Activated naive CD4-positive, alpha-beta T cell treated with anti-CD3 and anti-CD28 coated beads for 36 hours (primary cell): Measurements from ENCODE around the gene DNMT3B. TPM values are rescaled to one million over a fixed set of nuclear protein-coding genes. Genes with fewer than 3 reads are reported as not detected.
A peak's percentile ranks its signal among the peaks of the same experiment; 100 is the strongest.
"Not testable (repeated sequence)": the region's sequence is repeated elsewhere in the genome, so short reads cannot be mapped to it uniquely, and the experiment has no call there.

Experiments used
- CTCF ChIA-PET: fragments of 350-600 bp; sonication (Branson Sonifier 250); formaldehyde crosslinking; loops from one replicate; lab custom pipeline; 2021; ENCODE audit warnings: antibody characterized with exemption; lab: Charles Lee
- DNase-seq: peaks from one replicate; pipeline ENCODE4 v3.0.0-alpha.2; 2020
- H3K27ac Mint-ChIP-seq: one replicate; pipeline ENCODE4 v1.8.0; 2021; ENCODE audit warnings: mild to moderate bottlenecking, mixed read lengths
- H3K27me3 Mint-ChIP-seq: one replicate; pipeline ENCODE4 v1.8.0; 2021; ENCODE audit warnings: low read depth, mixed read lengths
- H3K36me3 Mint-ChIP-seq: one replicate; pipeline ENCODE4 v1.8.0; 2021; ENCODE audit warnings: low read depth, mixed read lengths
- H3K4me1 Mint-ChIP-seq: one replicate; pipeline ENCODE4 v1.8.0; 2021; ENCODE audit warnings: low read depth, mixed read lengths
- H3K4me3 Mint-ChIP-seq: one replicate; pipeline ENCODE4 v1.8.0; 2021; ENCODE audit warnings: mild to moderate bottlenecking, moderate library complexity, mixed read lengths
- H3K9me3 Mint-ChIP-seq: one replicate; pipeline ENCODE4 v1.8.0; 2021; ENCODE audit warnings: mixed read lengths
- intact Hi-C: fragments of 100-400 bp; cut with micrococcal nuclease; formaldehyde crosslinking; loops from one replicate; pipeline ENCODE4 v1.15.1; 2023
- total RNA-seq, 2 experiments: library from RNA; stranded (reverse); gene quantifications; one replicate each; pipeline ENCODE4 v1.2.3, GENCODE V29; 2021

DNMT3B gene
- 1 to 10 TPM; 2.0 to 2.2 TPM for total RNA-seq

DNA sequence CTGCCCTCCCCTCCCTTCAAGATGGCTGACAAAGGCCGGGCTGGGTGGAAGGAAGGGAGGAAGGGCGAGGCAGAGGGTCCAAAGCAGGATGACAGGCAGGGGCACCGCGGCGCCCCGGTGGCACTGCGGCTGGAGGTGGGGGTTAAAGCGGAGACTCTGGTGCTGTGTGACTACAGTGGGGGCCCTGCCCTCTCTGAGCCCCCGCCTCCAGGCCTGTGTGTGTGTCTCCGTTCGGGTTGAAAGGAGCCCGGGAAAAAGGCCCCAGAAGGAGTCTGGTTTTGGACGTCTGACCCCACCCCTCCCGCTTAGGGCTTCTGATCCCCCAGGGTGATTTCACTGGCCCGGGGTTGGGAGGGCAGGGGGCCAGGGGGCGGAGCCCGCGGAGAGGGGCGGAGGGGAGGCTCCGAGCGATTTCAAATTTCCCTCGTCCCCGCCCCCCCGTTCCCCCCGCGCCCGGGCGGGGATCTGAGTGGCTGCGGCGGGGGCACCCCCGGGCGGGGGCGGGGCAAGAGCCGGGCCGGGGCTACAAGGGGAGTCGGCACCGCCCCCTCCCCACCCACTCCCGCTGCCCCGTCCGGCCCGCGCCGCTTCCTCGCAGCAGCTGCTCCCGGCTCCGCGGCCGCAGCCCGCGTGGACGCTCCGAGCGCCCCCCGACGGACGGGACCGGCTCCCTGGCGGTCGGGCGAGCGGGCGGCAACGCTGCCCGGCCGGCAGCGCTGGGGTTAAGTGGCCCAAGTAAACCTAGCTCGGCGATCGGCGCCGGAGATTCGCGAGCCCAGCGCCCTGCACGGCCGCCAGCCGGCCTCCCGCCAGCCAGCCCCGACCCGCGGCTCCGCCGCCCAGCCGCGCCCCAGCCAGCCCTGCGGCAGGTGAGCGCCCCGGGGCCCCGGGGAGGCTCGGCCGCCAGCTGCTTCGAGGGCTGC lies at the start of gene DNMT3B:
DNMT3B (plus strand) TSS at position 555 of the 923 bp plus-strand sequence. CDS start 17,939 bp downstream, outside the sequence.
- DNase-seq, result peak; percentile 79
- H3K4me1 Mint-ChIP-seq, result peaks cover 12% of the 10 kb centered on the region
- intact Hi-C loops, result loop anchor here (5.0 kb wide), 2 partner anchors 90 to 250 kb away; partner anchors contain the start of gene C20orf203
- H3K9me3 Mint-ChIP-seq, result no peaks in the 10 kb centered on the region
- peak within 1 kb of the TSS; percentile 79 for H3K4me3 Mint-ChIP-seq
- no peak within 1 kb of the TSS for H3K27ac Mint-ChIP-seq
- H3K27me3 Mint-ChIP-seq, result no peaks in the 10 kb centered on the region
- CTCF ChIA-PET, result interaction anchor here (1.5 to 3.6 kb wide), 2 partner anchors 16 to 86 kb away, joined by 4 to 28 read pairs; no protein-coding TSS in a partner anchor
- H3K36me3 Mint-ChIP-seq, result no peaks in the 10 kb centered on the region

DNA sequence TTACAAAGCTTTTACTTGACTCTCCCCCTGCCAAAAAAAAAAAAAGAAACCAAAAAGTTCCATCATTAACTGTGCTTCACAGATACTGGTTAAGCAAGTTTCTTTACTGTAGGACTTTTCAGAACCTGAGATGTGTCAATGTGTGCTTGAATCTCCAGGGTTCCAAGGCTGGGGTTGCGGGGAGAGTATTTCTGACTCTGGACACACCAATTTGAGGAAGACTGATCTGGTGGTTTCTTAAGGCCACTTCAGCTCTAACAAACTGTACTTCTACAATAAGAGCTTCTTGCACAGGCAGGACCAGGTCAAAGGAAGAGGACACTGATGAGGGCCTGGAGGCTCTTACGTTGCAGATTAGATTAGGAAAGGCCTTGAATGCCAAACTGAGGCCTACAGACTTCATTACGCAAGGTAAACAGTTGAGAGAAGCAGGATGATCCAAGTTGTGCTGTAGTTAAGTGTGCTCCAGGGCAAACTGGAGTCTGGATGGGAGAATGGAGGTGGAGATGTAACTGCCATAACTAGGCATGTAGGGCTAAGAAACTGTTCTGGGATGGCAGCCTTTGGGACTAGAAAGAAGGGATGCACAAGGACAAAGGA lies 43.3 kb upstream of the DNMT3B start:
- DNase-seq, result no peak
- Mint-ChIP-seq H3K27ac (no peak overlapping the region), H3K27me3 (no peaks in the 10 kb centered on the region), H3K4me1 (no peaks in the 10 kb centered on the region), H3K4me3 (no peak overlapping the region), H3K36me3 (peaks cover 6% of the 10 kb centered on the region), H3K9me3 (no peaks in the 10 kb centered on the region)
- CTCF ChIA-PET, result interaction anchor here (0.7 kb wide), 1 partner anchor 85 kb away, joined by 4 read pairs; no protein-coding TSS in a partner anchor
- intact Hi-C loops, result no loop called here

DNA sequence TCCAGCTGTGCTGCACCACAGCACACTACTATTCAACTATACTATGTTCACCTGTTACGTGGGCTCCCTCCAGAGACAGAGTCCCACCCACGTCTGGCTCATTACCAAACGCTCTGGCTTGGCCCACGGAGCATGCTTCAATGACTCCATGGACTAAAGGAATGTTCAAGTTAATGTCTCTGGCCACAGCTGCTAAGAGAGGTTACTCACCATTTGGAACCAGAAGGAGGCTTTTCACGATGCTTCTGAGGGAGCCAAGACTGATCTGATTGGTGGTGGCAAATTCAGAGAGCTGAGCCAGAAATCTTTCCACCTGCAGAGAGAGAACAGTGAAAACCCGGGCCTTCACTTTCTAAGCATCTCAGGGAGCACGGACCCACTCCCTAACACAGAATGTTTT lies 34.5 kb upstream of the DNMT3B start:
- H3K4me3 Mint-ChIP-seq, result no peak overlapping the region
- intact Hi-C loops, result no loop called here
- peaks cover 12% of the 10 kb centered on the region for H3K4me1 Mint-ChIP-seq
- DNase-seq, result no peak
- H3K9me3 Mint-ChIP-seq, result no peaks in the 10 kb centered on the region
- H3K36me3 Mint-ChIP-seq, result peaks cover 12% of the 10 kb centered on the region
- H3K27ac Mint-ChIP-seq, result no peak overlapping the region
- H3K27me3 Mint-ChIP-seq, result no peaks in the 10 kb centered on the region
- CTCF ChIA-PET, result no interaction called here

DNA sequence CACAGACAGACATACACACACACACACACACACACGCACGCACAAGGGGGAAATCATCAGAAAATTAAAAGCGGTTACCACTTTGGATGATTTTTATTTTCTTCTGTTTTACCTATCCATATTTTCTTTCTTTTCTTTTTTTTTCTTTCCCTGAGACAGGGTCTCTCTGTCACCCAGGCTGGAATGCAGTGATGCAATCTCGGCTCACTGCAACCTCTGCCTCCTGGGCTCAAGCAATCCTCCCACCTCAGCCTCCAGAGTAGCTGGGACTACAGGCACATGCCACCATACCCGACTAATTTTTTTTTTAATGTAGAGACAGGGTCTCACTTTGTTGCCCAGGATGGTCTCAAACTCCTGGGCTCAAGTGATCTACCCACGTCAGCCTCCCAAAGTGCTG lies 33.8 kb upstream of the DNMT3B start:
- H3K27ac Mint-ChIP-seq, DNase-seq, H3K27me3 Mint-ChIP-seq, H3K9me3 Mint-ChIP-seq, intact Hi-C loops, H3K4me3 Mint-ChIP-seq: not testable (repeated sequence)
- peaks cover 12% of the 10 kb centered on the region for H3K4me1 Mint-ChIP-seq
- H3K36me3 Mint-ChIP-seq, result peaks cover 12% of the 10 kb centered on the region
- CTCF ChIA-PET, result interaction anchor here (0.7 kb wide), 1 partner anchor 206 kb away, joined by 4 read pairs; no protein-coding TSS in a partner anchor

DNA sequence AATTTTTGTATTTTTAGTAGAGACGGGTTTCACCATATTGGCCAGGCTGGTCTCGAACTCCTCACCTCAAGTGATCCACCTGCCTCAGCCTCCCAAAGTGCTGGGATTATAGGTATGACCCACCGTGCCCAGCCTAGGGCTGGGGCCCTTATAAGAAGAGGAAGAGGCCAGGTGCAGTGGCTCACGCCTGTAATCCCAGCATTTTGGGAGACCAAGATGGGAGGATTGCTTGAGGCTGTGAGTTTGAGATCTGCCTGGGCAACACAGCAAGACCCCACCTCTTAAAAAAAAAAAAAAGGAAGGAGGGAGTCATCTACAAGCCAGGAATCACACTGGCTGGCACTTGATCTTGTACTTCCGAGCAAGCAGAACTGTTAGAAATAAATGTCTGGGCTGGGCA lies 32.9 kb upstream of the DNMT3B start:
- H3K9me3 Mint-ChIP-seq, intact Hi-C loops, H3K27me3 Mint-ChIP-seq, CTCF ChIA-PET, H3K4me3 Mint-ChIP-seq, DNase-seq, H3K27ac Mint-ChIP-seq: not testable (repeated sequence)
- H3K36me3 Mint-ChIP-seq, result peaks cover 12% of the 10 kb centered on the region
- H3K4me1 Mint-ChIP-seq, result peaks cover 12% of the 10 kb centered on the region

DNA sequence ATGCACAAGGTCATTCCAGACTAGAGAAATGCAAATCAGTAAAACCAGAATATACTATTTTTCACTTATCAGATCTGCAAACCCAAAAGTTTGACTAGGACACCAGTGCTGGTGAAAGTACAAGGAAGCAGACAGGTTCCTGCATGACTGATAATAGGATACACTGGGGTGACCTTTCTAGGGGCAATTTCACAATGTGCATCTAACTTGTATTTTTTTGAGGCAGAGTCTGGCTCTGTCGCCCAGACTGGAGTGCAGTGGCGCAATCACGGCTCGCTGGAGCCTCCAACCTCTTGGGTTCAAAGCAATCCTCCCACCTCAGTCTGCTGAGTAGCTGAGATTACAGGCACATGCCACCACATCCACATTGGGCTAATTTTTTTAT lies 30.3 kb upstream of the DNMT3B start:
- no peak overlapping the region for H3K27ac Mint-ChIP-seq
- H3K27me3 Mint-ChIP-seq, result no peaks in the 10 kb centered on the region
- intact Hi-C loops, result no loop called here
- no peaks in the 10 kb centered on the region for H3K9me3 Mint-ChIP-seq
- peaks cover 24% of the 10 kb centered on the region for H3K4me1 Mint-ChIP-seq
- peak; percentile 17 for DNase-seq
- CTCF ChIA-PET, result interaction anchor here (2.1 to 2.5 kb wide), 2 partner anchors 46 to 58 kb away, joined by 8 to 14 read pairs; partner anchors contain the start of gene C20orf203
- H3K36me3 Mint-ChIP-seq, result peaks cover 4% of the 10 kb centered on the region
- H3K4me3 Mint-ChIP-seq, result no peak overlapping the region

DNA sequence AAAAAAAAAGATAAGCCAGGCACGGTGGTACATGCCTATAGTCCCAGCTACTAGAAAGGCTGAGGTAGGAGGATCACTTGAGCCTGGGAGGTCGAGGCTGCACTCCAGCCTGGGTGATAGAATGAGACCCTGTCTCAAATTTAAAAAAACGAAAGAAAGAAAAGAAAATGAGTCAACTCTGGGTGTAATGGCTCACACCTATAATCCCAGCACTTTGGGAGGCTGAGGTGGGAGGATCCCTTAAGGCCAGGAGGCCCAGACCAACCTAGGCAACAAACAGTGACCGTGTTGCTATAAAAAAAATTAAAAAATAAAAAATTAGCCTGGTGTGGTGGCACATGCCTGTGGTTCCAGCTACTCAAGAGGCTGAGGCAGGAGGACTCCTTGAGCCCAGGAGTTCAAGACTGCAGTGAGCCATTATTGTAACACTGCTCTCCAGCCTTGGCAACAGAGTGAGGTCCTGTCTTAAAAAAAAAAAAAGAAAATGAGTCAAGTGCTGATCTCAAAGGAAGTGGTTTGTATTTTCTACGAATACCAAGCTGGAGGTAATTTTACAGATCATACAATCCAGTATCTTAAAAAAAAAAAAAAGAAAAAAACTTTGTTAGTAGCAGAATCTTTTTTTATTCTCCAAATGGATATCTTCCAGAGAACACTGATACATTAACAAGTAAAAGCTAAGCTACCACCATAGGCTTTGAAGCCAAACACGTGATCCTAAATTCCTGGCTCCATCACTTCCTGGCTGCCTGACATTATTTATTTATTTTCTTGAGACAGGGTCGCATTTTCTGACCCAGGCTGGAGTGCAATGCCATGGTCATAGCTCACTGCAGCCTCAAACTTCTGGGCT lies 24.6 kb upstream of the DNMT3B start:
- peaks cover 44% of the 10 kb centered on the region for H3K4me1 Mint-ChIP-seq

DNA sequence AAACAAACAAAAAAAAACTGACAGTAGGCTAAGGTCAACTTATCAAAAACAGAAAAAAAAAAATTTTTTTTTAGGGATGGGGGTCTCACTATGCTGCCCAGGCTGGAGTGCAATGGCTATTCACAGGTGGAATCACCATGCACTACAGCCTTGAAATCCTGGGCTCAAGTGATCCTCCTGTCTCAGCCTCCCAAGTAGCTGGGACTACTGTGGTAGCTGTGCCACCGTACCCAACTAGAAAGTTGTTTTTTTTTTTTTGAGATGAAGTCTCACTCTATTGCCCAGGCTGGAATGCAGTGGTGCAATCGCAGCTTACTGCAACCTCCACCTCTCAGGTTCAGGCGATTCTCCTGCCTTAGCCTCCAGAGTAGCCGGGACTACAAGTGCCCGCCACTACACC lies 21.0 kb upstream of the DNMT3B start:
- peaks cover 52% of the 10 kb centered on the region for H3K4me1 Mint-ChIP-seq
- no peaks in the 10 kb centered on the region for H3K9me3 Mint-ChIP-seq
- CTCF ChIA-PET, result interaction anchor here (1.2 to 1.7 kb wide), 2 partner anchors 37 to 68 kb away, joined by 7 read pairs; partner anchors contain the start of gene C20orf203
- no peaks in the 10 kb centered on the region for H3K27me3 Mint-ChIP-seq
- no peak for DNase-seq
- no peak overlapping the region for H3K4me3 Mint-ChIP-seq
- peaks cover 4% of the 10 kb centered on the region for H3K36me3 Mint-ChIP-seq
- intact Hi-C loops, result loop anchor here (5.0 kb wide), 4 partner anchors 81 to 1561 kb away; partner anchors contain the start of gene AHCY
- H3K27ac Mint-ChIP-seq, result no peak overlapping the region

More for the DNA sequence above, 24.6 kb upstream of the DNMT3B start:
- DNase-seq, result peak; percentile 62
- CTCF ChIA-PET, result interaction anchor here (0.6 to 4.2 kb wide), 4 partner anchors 38 to 87 kb away, joined by 3 to 32 read pairs (median 14); partner anchors contain the start of gene C20orf203
- Mint-ChIP-seq H3K9me3 (no peaks in the 10 kb centered on the region), H3K27ac (peak overlapping the region; percentile 79), H3K27me3 (no peaks in the 10 kb centered on the region), H3K36me3 (no peaks in the 10 kb centered on the region), H3K4me3 (peak overlapping the region; percentile 9)
- intact Hi-C loops, result no loop called here

DNA sequence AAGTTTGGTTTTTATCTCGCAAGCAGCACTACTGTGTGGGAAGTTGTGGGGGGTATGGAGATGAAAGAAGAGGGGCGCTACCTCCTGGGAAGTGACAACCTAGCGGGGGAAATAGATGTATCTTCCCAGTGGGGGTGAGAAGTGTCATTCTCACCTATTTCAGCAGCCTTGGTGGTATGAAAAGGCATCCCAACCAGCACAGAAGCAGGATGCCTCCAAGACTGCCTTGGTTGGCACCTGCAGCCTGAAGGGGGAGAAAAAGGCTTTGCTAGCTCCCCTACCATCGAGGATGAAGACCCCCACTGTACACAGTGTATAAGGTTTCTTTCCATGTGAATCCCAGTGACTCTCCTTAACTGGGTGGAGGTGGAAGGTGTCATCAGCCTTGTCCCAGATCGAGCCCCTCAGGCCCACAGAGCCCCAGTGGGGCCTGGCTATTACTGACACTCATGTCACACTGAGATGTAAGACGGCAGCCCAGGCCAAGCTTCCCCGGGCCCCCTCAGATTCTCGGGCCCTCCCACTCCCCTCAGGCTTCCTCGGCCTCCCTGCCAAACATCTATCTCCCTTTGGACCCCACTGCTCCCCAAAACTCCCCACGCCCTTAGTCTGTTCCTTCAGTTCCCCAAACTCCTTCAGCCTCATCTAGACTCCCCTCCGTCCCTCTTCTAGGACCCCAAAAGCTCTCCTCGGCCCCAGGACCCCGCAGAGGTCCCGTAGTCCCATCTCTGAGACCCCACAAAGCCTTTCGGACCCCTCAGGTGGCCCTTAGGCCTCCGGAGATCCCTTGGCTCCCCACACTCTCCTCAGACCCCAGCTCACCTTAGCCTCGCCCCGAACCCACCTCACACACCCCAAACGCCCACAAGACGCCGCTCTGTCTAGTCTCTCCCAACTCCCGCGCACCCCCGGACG lies 19.6 kb upstream of the DNMT3B start:
- peaks cover 4% of the 10 kb centered on the region for H3K36me3 Mint-ChIP-seq
- peak overlapping the region; percentile 92 for H3K27ac Mint-ChIP-seq
- H3K9me3 Mint-ChIP-seq, result no peaks in the 10 kb centered on the region
- CTCF ChIA-PET, result interaction anchor here (0.6 to 3.2 kb wide), 12 partner anchors 12 to 444 kb away, joined by 3 to 20 read pairs (median 4); partner anchors contain the start of gene C20orf203
- intact Hi-C loops, result loop anchor here (2.0 to 5.0 kb wide), 6 partner anchors 36 to 1560 kb away; partner anchors contain the start of gene AHCY
- peak overlapping the region; percentile 94 for H3K4me3 Mint-ChIP-seq
- H3K27me3 Mint-ChIP-seq, result no peaks in the 10 kb centered on the region
- H3K4me1 Mint-ChIP-seq, result peaks cover 40% of the 10 kb centered on the region
- DNase-seq, result peak; percentile 42

DNA sequence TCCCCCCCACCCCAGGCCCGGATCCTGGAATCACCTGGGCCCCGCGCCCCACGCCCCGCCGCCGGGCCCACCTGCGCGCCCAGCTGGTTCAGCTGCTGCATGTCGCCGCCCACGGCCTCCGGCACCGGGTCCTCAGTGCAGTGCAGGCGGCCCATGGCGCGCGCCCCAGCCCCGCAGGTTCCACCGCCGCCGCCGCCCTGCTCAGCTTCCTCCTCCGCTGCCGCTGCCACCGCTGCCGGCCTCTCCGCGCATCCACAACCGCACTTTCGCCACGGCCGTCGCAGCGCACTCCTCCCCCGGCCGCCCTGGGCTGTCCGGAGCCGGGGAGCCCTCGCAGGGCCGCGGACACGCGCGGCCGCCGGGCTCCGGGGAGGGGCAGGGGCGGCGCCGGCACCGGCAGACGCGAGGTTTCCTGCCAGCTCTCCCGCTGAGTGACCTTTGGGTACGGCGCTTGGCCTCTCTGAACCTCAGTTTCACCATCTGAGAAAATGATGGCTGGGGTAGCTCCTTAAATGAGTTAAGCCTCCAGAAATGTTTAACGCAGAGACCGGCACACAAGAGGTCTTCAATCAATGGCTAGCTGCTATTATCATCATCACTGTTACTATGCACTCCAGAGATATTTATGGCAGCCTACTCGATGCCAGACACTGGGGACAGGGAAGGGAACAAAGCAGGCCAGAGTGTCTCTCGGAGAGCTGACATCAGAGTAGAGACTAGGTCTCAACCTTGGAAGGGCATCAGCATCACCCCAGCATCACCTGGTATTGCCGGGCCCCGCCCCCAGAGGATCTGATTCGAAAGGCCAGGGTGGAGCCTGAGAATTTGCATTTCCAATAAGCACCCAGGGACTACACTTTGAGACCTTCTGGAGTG lies 18.7 kb upstream of the DNMT3B start, which contains the start of gene COMMD7:
COMMD7 (minus strand) TSS at position 231 of the 876 bp plus-strand sequence; CDS start at position 155, 76 bp downstream.
- H3K9me3 Mint-ChIP-seq, result no peaks in the 10 kb centered on the region
- CTCF ChIA-PET, result interaction anchor here (0.6 to 3.2 kb wide), 5 partner anchors 20 to 344 kb away, joined by 3 to 20 read pairs (median 4); partner anchors contain the start of gene C20orf203
- intact Hi-C loops, result loop anchor here (2.0 to 5.0 kb wide), 6 partner anchors 35 to 1559 kb away; partner anchors contain the start of gene AHCY
- peaks cover 34% of the 10 kb centered on the region for H3K4me1 Mint-ChIP-seq
- H3K36me3 Mint-ChIP-seq, result peaks cover 4% of the 10 kb centered on the region
- peak; percentile 93 for DNase-seq
- H3K4me3 Mint-ChIP-seq, result peak within 1 kb of the TSS; percentile 94
- H3K27me3 Mint-ChIP-seq, result no peaks in the 10 kb centered on the region
- peak within 1 kb of the TSS; percentile 95 for H3K27ac Mint-ChIP-seq
